HG02885 (cell line): Measurements from ENCODE around the gene NAA25.
"Not testable (repeated sequence)": the region's sequence is repeated elsewhere in the genome, so short reads cannot be mapped to it uniquely, and the experiment has no call there.

ENCODE experiments used
- ATAC-seq: cut with Tn5 transposase; IDR thresholded peaks from one replicate; pipeline ENCODE4 v1.9.1; 2021; ENCODE audit warnings: mild to moderate bottlenecking; ENCODE audit not compliant: unreplicated experiment, poor library complexity

The NAA25 gene

DNA sequence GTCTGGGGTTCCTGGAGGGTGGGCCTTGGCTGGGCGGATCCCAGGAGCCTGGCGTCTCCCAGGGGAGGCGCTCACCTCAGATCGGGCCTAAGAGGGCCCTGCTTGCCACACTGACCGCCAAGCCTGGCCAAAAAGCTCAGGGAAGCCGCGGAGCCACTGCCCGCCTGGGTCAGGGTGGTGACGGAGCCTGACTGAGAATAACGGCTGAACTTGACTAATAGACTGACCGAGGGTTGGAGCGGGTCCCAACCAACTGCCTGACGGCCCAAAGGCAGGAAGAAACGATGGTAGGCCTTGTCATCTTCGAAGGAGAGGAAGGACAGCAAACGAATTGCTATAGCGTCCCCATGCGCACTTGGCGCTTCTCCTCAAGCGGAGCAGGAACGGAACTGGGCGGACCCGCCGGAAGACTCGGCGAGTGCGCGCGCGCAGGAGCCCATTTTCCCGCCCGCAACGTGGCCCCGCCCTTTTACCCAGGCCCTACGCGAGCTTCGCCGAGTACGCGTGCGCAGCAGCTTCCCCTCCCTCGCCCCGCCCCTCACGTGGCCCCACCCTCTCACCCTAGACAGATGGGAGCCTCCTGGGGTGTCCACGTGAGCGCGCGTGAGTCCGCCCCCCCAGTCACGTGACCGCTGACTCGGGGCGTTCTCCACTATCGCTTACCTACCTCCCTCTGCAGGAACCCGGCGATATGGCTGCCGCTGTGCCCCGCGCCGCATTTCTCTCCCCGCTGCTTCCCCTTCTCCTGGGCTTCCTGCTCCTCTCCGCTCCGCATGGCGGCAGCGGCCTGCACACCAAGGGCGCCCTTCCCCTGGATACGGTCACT, 95.6 kb downstream of the NAA25 start, which contains the start of the genes ERP29 and TMEM116:
Gene ERP29 (plus strand): TSS at position 652 of the 826 bp plus-strand sequence. CDS start 40 bp downstream, at position 692.
Gene TMEM116 (minus strand): TSS at position 391 of the 826 bp plus-strand sequence. CDS start 7,895 bp downstream, outside the sequence.
- peak; percentile 77 for ATAC-seq

DNA sequence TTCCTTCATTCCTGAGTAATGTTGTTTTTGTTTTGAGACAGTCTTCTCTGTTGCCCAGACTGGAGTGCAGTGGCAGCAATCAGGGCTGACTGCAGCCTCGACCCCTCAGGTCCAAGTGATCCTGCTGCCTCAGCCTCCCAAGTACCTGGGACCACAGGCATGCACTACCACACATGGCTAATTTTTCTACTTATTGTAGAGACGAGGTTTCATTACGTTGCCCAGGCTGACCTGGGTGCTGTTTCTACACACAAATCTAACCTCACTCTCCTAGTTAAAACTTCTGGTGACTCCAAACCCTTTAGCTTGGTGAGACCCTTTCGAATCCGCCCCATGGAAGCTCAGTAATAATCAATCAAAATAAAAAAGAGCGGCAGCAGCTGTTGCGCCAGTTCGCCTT, 96.9 kb downstream of the NAA25 start:
- ATAC-seq, result no peak

GRCh38 chr12:112010415-112011344, 97.9 kb downstream of the NAA25 start:
- ATAC-seq, result no peak

GRCh38 chr12:112009596-112009995, 99.0 kb downstream of the NAA25 start:
- not testable (repeated sequence) for ATAC-seq

GRCh38 chr12:112008918-112009317, 99.7 kb downstream of the NAA25 start:
- ATAC-seq, result no peak

GRCh38 chr12:112007945-112008344, 100.6 kb downstream of the NAA25 start:
- ATAC-seq, result no peak

- no peak for ATAC-seq
Observed at GRCh38 chr12:112005419-112006395, 102.9 kb downstream of the NAA25 start.

DNA sequence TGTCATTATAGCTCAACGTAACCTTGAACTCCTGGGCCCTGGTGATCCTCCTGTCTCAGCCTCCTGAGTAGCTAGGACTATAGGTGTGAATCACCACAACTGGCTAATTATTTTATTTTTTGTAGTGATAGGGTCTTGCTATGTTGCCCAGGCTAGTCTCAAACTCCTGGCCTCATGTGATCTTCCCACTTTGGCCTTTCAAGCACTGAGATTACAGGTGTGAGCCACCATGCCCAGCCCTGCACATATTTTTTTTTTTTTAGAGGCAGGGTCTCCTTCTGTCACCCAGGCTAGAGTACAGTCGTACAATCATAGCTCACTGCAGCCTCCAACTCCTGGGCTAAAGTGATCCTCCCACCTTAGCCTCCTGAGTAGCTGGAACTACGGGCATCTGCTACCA, 104.5 kb downstream of the NAA25 start:
- ATAC-seq, result no peak

GRCh38 chr12:112001576-112001975, 107.0 kb downstream of the NAA25 start:
- no peak for ATAC-seq

GRCh38 chr12:112000820-112001219, 107.8 kb downstream of the NAA25 start:
- ATAC-seq, result no peak

- not testable (repeated sequence) for ATAC-seq
Observed at GRCh38 chr12:111999129-111999528, 109.5 kb downstream of the NAA25 start.

GRCh38 chr12:111998015-111998414, 110.6 kb downstream of the NAA25 start:
- ATAC-seq, result no peak

GRCh38 chr12:111997300-111997699, 111.3 kb downstream of the NAA25 start:
- no peak for ATAC-seq

DNA sequence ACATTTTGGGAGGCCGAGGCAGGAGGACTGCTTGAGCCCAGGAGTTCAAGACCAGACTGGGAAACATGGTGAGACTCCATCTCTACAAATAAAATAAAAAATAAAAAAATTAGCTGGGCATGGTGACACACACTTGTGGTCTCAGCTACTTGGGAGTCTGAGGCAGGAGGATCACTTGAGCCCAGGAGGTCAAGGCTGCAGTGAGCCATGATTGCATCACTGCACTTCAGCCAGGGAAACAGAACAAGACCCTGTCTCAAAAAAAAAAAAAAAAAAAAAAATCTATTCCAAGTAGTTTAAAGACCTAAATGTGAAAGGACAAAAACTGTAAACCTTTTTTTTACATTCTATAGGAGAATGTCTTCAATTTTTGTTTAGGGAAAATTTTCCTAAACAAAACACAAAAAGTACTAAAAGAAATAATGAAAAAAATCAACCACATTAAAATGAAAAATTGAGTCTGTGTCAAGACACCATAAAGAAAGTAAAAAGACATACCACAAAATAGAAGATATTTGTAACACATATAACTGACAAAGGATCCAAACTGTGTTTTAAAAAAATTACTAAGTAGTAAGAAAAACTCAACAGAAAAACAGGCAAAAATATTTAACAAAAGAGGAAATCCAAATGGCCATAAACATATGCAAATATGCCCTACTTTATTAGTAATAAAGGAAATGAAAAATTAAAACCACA, 112.7 kb downstream of the NAA25 start:
- ATAC-seq, result no peak

GRCh38 chr12:111994211-111995111, 114.1 kb downstream of the NAA25 start:
- not testable (repeated sequence) for ATAC-seq

- ATAC-seq, result peak; percentile 48
Observed at GRCh38 chr12:111993292-111994150, 115.1 kb downstream of the NAA25 start.

- no peak for ATAC-seq
Observed at GRCh38 chr12:111992464-111992863, 116.1 kb downstream of the NAA25 start.
